ENCODE measurements around the gene PKNOX2. TPM values are rescaled to one million over a fixed set of nuclear protein-coding genes. Genes with fewer than 3 reads are reported as not detected.

The PKNOX2 gene
- total and polyA plus RNA-seq, 9 of the 15 experiments (the other 6 are each of a cell fraction or from before 2014, with no cell fraction given): not detected

DNA sequence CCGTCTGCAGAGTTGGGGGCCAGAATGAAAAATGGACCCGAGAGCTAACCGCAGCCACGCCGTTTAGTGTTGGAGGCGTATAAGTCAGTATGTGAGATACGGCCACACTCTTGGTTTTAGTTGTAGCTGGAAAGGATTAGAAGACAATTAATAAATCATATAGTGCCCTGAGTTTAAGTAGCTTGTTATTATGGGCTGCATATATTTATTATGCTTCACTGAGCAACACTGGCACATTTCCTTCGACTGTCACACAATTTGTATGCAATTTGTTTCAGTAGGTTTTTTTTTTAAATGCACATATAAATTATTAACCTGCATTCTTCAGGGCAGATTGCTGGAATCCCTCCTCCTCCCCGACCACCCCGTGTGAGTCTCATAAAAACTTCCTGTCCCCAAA lies 56.9 kb downstream of the PKNOX2 start:
- DNase-seq (ENCODE audit: extremely low read depth in 1 of 4, low spot score in 3 of 4) (no peak), FAIRE-seq (no peak), ATAC-seq (no peak)
- Histone ChIP-seq H2AFZ (ENCODE audit: low read depth, low read length) (no peak overlapping the region), H3K9ac (ENCODE audit: insufficient read depth in 1 of 2, low read depth in 2 of 2, low read length in 2 of 2) (no peak overlapping the region), H3K27me3 (ENCODE audit: control insufficient read depth in 2 of 2, insufficient read depth in 2 of 2, low read length in 2 of 2) (peaks cover 29 to 74% of the 10 kb centered on the region in 2 experiments), H3K9me3 (replicated peaks; ENCODE audit: control insufficient read depth, insufficient read depth, low read depth, low read length) (no peaks in the 10 kb centered on the region), H3K9me1 (ENCODE audit: control insufficient read depth, insufficient read depth, low read length) (no peaks in the 10 kb centered on the region), H3K27ac (ENCODE audit: extremely low read depth, low read depth, low read length) (no peak overlapping the region), H3K4me1 (replicated peaks in 1 of 2; ENCODE audit: control insufficient read depth in 2 of 2, insufficient read depth in 2 of 2, low read length in 2 of 2) (no peaks in the 10 kb centered on the region), H4K20me1 (replicated peaks; ENCODE audit: control insufficient read depth, insufficient read depth, low read length) (no peaks in the 10 kb centered on the region), H3K79me2 (ENCODE audit: control insufficient read depth, insufficient read depth, low read length) (no peaks in the 10 kb centered on the region), H3K4me2 (ENCODE audit: insufficient read depth, low read length) (no peak overlapping the region), H3K4me3 (no peak overlapping the region), H3K36me3 (ENCODE audit: control insufficient read depth, insufficient read depth, low read length) (no peaks in the 10 kb centered on the region)
- ChIA-PET CTCF (ENCODE audit: low intra/inter-chr PET ratio) (no interaction called here), POLR2A (interaction anchor here (0.9 kb wide), 1 partner anchor 17 kb away, joined by 3 read pairs; no protein-coding TSS in a partner anchor)
- in situ Hi-C loops (cut with MboI): no loop called here
- TF ChIP-seq HSF4 (CRISPR knock-in tag; IDR thresholded peaks at IDR 0.05; ENCODE audit: borderline replicate concordance): no peak
- TF ChIP-seq, protein P1, sequence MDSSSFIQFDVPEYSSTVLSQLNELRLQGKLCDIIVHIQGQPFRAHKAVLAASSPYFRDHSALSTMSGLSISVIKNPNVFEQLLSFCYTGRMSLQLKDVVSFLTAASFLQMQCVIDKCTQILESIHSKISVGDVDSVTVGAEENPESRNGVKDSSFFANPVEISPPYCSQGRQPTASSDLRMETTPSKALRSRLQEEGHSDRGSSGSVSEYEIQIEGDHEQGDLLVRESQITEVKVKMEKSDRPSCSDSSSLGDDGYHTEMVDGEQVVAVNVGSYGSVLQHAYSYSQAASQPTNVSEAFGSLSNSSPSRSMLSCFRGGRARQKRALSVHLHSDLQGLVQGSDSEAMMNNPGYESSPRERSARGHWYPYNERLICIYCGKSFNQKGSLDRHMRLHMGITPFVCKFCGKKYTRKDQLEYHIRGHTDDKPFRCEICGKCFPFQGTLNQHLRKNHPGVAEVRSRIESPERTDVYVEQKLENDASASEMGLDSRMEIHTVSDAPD (CRISPR knock-in tag; IDR thresholded peaks at IDR 0.05): no peak
- no peak for TF ChIP-seq HCFC1 (IDR thresholded peaks at IDR 0.05; ENCODE audit: low read depth, low read length)
- TF ChIP-seq TAL1 (IDR thresholded peaks at IDR 0.05): no peak
- TF ChIP-seq, protein P2, sequence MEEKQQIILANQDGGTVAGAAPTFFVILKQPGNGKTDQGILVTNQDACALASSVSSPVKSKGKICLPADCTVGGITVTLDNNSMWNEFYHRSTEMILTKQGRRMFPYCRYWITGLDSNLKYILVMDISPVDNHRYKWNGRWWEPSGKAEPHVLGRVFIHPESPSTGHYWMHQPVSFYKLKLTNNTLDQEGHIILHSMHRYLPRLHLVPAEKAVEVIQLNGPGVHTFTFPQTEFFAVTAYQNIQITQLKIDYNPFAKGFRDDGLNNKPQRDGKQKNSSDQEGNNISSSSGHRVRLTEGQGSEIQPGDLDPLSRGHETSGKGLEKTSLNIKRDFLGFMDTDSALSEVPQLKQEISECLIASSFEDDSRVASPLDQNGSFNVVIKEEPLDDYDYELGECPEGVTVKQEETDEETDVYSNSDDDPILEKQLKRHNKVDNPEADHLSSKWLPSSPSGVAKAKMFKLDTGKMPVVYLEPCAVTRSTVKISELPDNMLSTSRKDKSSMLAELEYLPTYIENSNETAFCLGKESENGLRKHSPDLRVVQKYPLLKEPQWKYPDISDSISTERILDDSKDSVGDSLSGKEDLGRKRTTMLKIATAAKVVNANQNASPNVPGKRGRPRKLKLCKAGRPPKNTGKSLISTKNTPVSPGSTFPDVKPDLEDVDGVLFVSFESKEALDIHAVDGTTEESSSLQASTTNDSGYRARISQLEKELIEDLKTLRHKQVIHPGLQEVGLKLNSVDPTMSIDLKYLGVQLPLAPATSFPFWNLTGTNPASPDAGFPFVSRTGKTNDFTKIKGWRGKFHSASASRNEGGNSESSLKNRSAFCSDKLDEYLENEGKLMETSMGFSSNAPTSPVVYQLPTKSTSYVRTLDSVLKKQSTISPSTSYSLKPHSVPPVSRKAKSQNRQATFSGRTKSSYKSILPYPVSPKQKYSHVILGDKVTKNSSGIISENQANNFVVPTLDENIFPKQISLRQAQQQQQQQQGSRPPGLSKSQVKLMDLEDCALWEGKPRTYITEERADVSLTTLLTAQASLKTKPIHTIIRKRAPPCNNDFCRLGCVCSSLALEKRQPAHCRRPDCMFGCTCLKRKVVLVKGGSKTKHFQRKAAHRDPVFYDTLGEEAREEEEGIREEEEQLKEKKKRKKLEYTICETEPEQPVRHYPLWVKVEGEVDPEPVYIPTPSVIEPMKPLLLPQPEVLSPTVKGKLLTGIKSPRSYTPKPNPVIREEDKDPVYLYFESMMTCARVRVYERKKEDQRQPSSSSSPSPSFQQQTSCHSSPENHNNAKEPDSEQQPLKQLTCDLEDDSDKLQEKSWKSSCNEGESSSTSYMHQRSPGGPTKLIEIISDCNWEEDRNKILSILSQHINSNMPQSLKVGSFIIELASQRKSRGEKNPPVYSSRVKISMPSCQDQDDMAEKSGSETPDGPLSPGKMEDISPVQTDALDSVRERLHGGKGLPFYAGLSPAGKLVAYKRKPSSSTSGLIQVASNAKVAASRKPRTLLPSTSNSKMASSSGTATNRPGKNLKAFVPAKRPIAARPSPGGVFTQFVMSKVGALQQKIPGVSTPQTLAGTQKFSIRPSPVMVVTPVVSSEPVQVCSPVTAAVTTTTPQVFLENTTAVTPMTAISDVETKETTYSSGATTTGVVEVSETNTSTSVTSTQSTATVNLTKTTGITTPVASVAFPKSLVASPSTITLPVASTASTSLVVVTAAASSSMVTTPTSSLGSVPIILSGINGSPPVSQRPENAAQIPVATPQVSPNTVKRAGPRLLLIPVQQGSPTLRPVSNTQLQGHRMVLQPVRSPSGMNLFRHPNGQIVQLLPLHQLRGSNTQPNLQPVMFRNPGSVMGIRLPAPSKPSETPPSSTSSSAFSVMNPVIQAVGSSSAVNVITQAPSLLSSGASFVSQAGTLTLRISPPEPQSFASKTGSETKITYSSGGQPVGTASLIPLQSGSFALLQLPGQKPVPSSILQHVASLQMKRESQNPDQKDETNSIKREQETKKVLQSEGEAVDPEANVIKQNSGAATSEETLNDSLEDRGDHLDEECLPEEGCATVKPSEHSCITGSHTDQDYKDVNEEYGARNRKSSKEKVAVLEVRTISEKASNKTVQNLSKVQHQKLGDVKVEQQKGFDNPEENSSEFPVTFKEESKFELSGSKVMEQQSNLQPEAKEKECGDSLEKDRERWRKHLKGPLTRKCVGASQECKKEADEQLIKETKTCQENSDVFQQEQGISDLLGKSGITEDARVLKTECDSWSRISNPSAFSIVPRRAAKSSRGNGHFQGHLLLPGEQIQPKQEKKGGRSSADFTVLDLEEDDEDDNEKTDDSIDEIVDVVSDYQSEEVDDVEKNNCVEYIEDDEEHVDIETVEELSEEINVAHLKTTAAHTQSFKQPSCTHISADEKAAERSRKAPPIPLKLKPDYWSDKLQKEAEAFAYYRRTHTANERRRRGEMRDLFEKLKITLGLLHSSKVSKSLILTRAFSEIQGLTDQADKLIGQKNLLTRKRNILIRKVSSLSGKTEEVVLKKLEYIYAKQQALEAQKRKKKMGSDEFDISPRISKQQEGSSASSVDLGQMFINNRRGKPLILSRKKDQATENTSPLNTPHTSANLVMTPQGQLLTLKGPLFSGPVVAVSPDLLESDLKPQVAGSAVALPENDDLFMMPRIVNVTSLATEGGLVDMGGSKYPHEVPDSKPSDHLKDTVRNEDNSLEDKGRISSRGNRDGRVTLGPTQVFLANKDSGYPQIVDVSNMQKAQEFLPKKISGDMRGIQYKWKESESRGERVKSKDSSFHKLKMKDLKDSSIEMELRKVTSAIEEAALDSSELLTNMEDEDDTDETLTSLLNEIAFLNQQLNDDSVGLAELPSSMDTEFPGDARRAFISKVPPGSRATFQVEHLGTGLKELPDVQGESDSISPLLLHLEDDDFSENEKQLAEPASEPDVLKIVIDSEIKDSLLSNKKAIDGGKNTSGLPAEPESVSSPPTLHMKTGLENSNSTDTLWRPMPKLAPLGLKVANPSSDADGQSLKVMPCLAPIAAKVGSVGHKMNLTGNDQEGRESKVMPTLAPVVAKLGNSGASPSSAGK (IDR thresholded peaks at IDR 0.05): no peak
- TF ChIP-seq NBN (IDR thresholded peaks at IDR 0.05; ENCODE audit: low read depth): no peak
- TF ChIP-seq GATAD2A (IDR thresholded peaks at IDR 0.05): no peak
- WGBS (ENCODE audit: insufficient coverage, low coverage, missing lambda C conversion rate): 2% methylated on average over 10 of the region's 10 CpGs
- intact Hi-C loops (cut with micrococcal nuclease): no loop called here
- BruUV-seq (replicated peaks): no TSS peak
